CD14-positive monocyte (primary cell): ENCODE data around the gene OTUD7B. TPM values are rescaled to one million over a fixed set of nuclear protein-coding genes. Genes with fewer than 3 reads are reported as not detected.

Source experiments
- DNase-seq, 3 donors: peaks; one replicate each; pipeline ENCODE4 v3.0.0-alpha.2; 2011 to 2022
- H2AFZ ChIP-seq: 2 replicates; pipeline ENCODE4 v1.6.0; 2012; ENCODE audit warnings: mild to moderate bottlenecking, low read depth, low read length, inconsistent platforms; ENCODE audit not compliant: insufficient read depth, poor library complexity, severe bottlenecking
- H3K27ac ChIP-seq, 2 donors: 1 replicate in 1 of 2; 2 replicates in 1 of 2; pipeline ENCODE4 v1.5.1; 2012 to 2013; ENCODE audit warnings: low read length in 2 of 2, control low read depth in 1 of 2, inconsistent platforms in 1 of 2, low read depth in 1 of 2, mild to moderate bottlenecking in 1 of 2
- H3K27me3 ChIP-seq, 2 donors: one replicate each; pipeline versions ENCODE4 v1.6.0 to v1.6.1; 2011 to 2013; ENCODE audit warnings: low read length in 2 of 2; ENCODE audit not compliant: control insufficient read depth in 2 of 2, insufficient read depth in 2 of 2
- H3K36me3 ChIP-seq, 2 donors: replicated peaks in 1 of 2; 1 replicate in 1 of 2; 2 replicates in 1 of 2; pipeline versions ENCODE4 v1.5.1 to v1.6.1; 2012 to 2013; ENCODE audit warnings: low read length in 2 of 2, control low read depth in 1 of 2, inconsistent platforms in 1 of 2, mild to moderate bottlenecking in 1 of 2; ENCODE audit not compliant: insufficient read depth in 2 of 2, control insufficient read depth in 1 of 2
- H3K4me1 ChIP-seq, 2 donors: 1 replicate in 1 of 2; 2 replicates in 1 of 2; pipeline versions ENCODE4 v1.5.1 to v1.6.1; 2012 to 2013; ENCODE audit warnings: low read length in 2 of 2, control low read depth in 1 of 2, inconsistent platforms in 1 of 2, mild to moderate bottlenecking in 1 of 2, moderate library complexity in 1 of 2; ENCODE audit not compliant: insufficient read depth in 2 of 2, control insufficient read depth in 1 of 2
- H3K4me2 ChIP-seq: replicated peaks from 2 replicates; pipeline ENCODE3; 2012; ENCODE audit warnings: low read length, moderate library complexity, mild to moderate bottlenecking; ENCODE audit not compliant: poor library complexity, severe bottlenecking; ENCODE audit errors: extremely low read depth
- H3K4me3 ChIP-seq, 3 experiments: fragments of 200-600 bp in 1 of 3; sonication (generic) in 1 of 3; replicated peaks in 1 of 3; 1 replicate in 2 of 3; 2 replicates in 1 of 3; pipeline ENCODE4 v1.5.1; 2011 to 2013; ENCODE audit warnings: low read length in 3 of 3, mild to moderate bottlenecking in 3 of 3, control low read depth in 2 of 3, low read depth in 2 of 3, inconsistent platforms in 1 of 3, moderate library complexity in 1 of 3
- H3K79me2 ChIP-seq: 2 replicates; pipeline ENCODE4 v1.6.0; 2012; ENCODE audit warnings: mild to moderate bottlenecking, control low read depth, inconsistent platforms, low read length, moderate library complexity; ENCODE audit not compliant: insufficient read depth
- H3K9ac ChIP-seq: 2 replicates; pipeline ENCODE4 v1.6.0; 2017; ENCODE audit warnings: low read length, mild to moderate bottlenecking; ENCODE audit not compliant: insufficient read depth, poor library complexity, severe bottlenecking
- H3K9me3 ChIP-seq, 2 donors: replicated peaks in 1 of 2; 1 replicate in 1 of 2; 2 replicates in 1 of 2; pipeline versions ENCODE4 v1.5.1 to v1.6.1; 2012 to 2013; ENCODE audit warnings: low read length in 2 of 2, control low read depth in 1 of 2; ENCODE audit not compliant: control insufficient read depth in 1 of 2, insufficient read depth in 1 of 2
- H4K20me1 ChIP-seq: 2 replicates; pipeline ENCODE4 v1.6.0; 2012; ENCODE audit warnings: mild to moderate bottlenecking, low read length, control low read depth, moderate library complexity; ENCODE audit not compliant: insufficient read depth
- H3K27ac Mint-ChIP-seq, 7 donors: one replicate each; pipeline ENCODE4 v1.8.0; 2020; ENCODE audit warnings: mild to moderate bottlenecking in 7 of 7, mixed read lengths in 7 of 7, moderate library complexity in 6 of 7, inconsistent platforms in 2 of 7
- H3K27me3 Mint-ChIP-seq, 3 donors: one replicate each; pipeline ENCODE4 v1.8.0; 2021 to 2022; ENCODE audit warnings: low read depth in 3 of 3, mild to moderate bottlenecking in 3 of 3, mixed read lengths in 3 of 3, moderate library complexity in 3 of 3, inconsistent platforms in 1 of 3
- H3K36me3 Mint-ChIP-seq, 2 donors: one replicate each; pipeline ENCODE4 v1.8.0; 2020; ENCODE audit warnings: mixed read lengths in 2 of 2, inconsistent platforms in 1 of 2, mild to moderate bottlenecking in 1 of 2
- H3K4me1 Mint-ChIP-seq: one replicate; pipeline ENCODE4 v1.8.0; 2020; ENCODE audit warnings: mild to moderate bottlenecking, mixed read lengths
- H3K4me3 Mint-ChIP-seq, 2 donors: one replicate each; pipeline ENCODE4 v1.8.0; 2020; ENCODE audit warnings: mild to moderate bottlenecking in 2 of 2, mixed read lengths in 2 of 2, moderate library complexity in 1 of 2
- H3K9me3 Mint-ChIP-seq, 7 donors: one replicate each; pipeline ENCODE4 v1.8.0; 2020 to 2022; ENCODE audit warnings: mixed read lengths in 7 of 7, mild to moderate bottlenecking in 6 of 7, moderate library complexity in 6 of 7, inconsistent platforms in 2 of 7
- CTCF ChIP-seq: fragments of 200-600 bp; IDR thresholded peaks from one replicate; pipeline ENCODE4 v1.8.0; 2022; ENCODE audit warnings: antibody characterized with exemption, mild to moderate bottlenecking
- WGBS: methylation state at CpG from one replicate; pipeline ENCODE4 v1.1.5; 2013; ENCODE audit warnings: missing lambda C conversion rate; ENCODE audit not compliant: insufficient coverage; 5-methylcytosine and 5-hydroxymethylcytosine counted together
- intact Hi-C, 2 donors: fragments of 100-400 bp; cut with micrococcal nuclease; formaldehyde crosslinking; loops; one replicate each; pipeline versions ENCODE4 v1.15.0 to v1.15.1; 2023
- polyA plus RNA-seq, 3 donors: library from polyadenylated mRNA; depleted of rRNA in 1 of 3; unstranded in 2 of 3; stranded (reverse) in 1 of 3; fragments of 300-500 nt in 2 of 3; fragments of >200 nt in 1 of 3; fragmentation: Illumina TruSeq in 2 of 3; gene quantifications; 1 replicate in 2 of 3; 2 replicates in 1 of 3; pipeline ENCODE4 v1.2.3, GENCODE V29; 2012 to 2021

Gene OTUD7B
- polyA plus RNA-seq, 3 donors, result 0.03 TPM; not detected in 2

- WGBS, result no CpG with 5 or more reads among the region's 6 CpGs
- H3K27me3 Mint-ChIP-seq, result peaks cover 24 to 46% (median 30%) of the 10 kb centered on the region in 3 donors
- no peak overlapping the region for H3K4me3 Mint-ChIP-seq
- Histone ChIP-seq H3K4me2 (no peak overlapping the region), H3K4me3 (no peak overlapping the region), H3K4me1 (no peaks in the 10 kb centered on the region), H2AFZ (no peak overlapping the region), H3K27ac (no peak overlapping the region), H3K79me2 (no peaks in the 10 kb centered on the region), H3K9me3 (no peaks in the 10 kb centered on the region), H3K27me3 (no peaks in the 10 kb centered on the region), H4K20me1 (no peaks in the 10 kb centered on the region), H3K36me3 (no peaks in the 10 kb centered on the region), H3K9ac (no peak overlapping the region)
- H3K9me3 Mint-ChIP-seq, result peaks cover 0 to 4% (median 1%) of the 10 kb centered on the region in 7 donors
- no peaks in the 10 kb centered on the region for H3K4me1 Mint-ChIP-seq
- no peak for TF ChIP-seq CTCF
- peaks cover 0 to 2% of the 10 kb centered on the region in 2 donors for H3K36me3 Mint-ChIP-seq
- intact Hi-C loops, result no loop called here
- peak overlapping the region in 1 of 7 donors; percentile 20 for H3K27ac Mint-ChIP-seq
- DNase-seq, result no peak
Observed at GRCh38 chr1:149949911-149950310, 60.6 kb downstream of the OTUD7B start.

GRCh38 chr1:149945206-149945605 lies 65.3 kb downstream of the OTUD7B start:
- Histone ChIP-seq H3K79me2 (no peaks in the 10 kb centered on the region), H2AFZ (no peak overlapping the region), H3K27me3 (peaks cover 0 to 7% of the 10 kb centered on the region in 2 donors), H3K36me3 (no peaks in the 10 kb centered on the region), H3K9me3 (no peaks in the 10 kb centered on the region), H3K9ac (no peak overlapping the region), H3K4me2 (no peak overlapping the region), H3K4me1 (no peaks in the 10 kb centered on the region), H3K4me3 (no peak overlapping the region), H4K20me1 (no peaks in the 10 kb centered on the region), H3K27ac (no peak overlapping the region)
- H3K9me3 Mint-ChIP-seq, result peaks cover 0 to 2% (median 0%) of the 10 kb centered on the region in 7 donors
- no peaks in the 10 kb centered on the region for H3K36me3 Mint-ChIP-seq
- intact Hi-C loops, result no loop called here
- no peak overlapping the region for H3K4me3 Mint-ChIP-seq
- peaks cover 14 to 36% (median 20%) of the 10 kb centered on the region in 3 donors for H3K27me3 Mint-ChIP-seq
- TF ChIP-seq CTCF, result no peak
- WGBS, result 100% methylated on average over 3 of the region's 4 CpGs
- H3K4me1 Mint-ChIP-seq, result peaks cover 1% of the 10 kb centered on the region
- DNase-seq, result no peak
- H3K27ac Mint-ChIP-seq, result peak overlapping the region in 1 of 7 donors; percentile 35
